ENCODE results near the gene BATF.

BATF gene

DNA sequence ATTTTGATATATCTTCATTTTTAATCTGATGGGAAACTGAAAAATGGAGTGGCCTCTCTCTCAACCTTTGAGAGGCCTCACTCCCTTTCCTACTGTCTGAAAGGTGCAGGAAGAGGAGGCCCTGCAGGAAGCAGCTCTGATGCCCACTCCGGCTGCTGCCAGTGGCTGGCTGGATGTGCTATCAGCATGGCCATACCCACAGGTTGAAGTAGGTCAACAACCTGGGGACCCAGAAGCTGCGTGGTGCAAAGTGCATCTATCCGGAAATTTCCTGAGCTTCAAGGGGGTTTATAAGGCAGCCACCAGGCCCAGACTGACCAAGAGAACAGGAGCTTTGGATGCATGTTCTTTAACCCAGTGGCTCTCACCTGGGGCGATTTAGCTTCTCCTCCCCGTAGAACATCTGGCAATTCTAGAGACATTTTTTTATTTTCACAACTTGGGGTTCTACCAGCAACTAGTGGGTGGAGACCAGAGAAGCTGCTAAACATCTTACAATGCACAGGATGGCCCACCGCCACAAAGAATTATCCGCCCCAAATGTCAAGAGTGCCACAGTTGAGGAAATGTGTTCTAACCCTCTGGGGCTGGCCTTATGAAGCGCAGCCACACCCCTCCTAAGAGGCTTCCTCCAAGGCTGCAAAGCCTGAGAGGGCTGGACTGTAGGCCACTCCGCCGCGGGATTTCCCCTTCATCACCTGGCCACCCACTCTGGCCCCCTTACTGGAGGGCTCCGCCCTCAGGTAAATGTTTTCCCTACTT, 8.2 kb upstream of the BATF start:
- TF ChIP-seq, protein P1, sequence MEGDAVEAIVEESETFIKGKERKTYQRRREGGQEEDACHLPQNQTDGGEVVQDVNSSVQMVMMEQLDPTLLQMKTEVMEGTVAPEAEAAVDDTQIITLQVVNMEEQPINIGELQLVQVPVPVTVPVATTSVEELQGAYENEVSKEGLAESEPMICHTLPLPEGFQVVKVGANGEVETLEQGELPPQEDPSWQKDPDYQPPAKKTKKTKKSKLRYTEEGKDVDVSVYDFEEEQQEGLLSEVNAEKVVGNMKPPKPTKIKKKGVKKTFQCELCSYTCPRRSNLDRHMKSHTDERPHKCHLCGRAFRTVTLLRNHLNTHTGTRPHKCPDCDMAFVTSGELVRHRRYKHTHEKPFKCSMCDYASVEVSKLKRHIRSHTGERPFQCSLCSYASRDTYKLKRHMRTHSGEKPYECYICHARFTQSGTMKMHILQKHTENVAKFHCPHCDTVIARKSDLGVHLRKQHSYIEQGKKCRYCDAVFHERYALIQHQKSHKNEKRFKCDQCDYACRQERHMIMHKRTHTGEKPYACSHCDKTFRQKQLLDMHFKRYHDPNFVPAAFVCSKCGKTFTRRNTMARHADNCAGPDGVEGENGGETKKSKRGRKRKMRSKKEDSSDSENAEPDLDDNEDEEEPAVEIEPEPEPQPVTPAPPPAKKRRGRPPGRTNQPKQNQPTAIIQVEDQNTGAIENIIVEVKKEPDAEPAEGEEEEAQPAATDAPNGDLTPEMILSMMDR (IDR thresholded peaks at IDR 0.05; ENCODE audit: low read length, missing control alignments) = no peak
- no peak for DNase-seq (ENCODE audit: low read depth)
- no peak overlapping the region for H3K4me3 ChIP-seq (replicated peaks; ENCODE audit: low read depth, low read length)

DNA sequence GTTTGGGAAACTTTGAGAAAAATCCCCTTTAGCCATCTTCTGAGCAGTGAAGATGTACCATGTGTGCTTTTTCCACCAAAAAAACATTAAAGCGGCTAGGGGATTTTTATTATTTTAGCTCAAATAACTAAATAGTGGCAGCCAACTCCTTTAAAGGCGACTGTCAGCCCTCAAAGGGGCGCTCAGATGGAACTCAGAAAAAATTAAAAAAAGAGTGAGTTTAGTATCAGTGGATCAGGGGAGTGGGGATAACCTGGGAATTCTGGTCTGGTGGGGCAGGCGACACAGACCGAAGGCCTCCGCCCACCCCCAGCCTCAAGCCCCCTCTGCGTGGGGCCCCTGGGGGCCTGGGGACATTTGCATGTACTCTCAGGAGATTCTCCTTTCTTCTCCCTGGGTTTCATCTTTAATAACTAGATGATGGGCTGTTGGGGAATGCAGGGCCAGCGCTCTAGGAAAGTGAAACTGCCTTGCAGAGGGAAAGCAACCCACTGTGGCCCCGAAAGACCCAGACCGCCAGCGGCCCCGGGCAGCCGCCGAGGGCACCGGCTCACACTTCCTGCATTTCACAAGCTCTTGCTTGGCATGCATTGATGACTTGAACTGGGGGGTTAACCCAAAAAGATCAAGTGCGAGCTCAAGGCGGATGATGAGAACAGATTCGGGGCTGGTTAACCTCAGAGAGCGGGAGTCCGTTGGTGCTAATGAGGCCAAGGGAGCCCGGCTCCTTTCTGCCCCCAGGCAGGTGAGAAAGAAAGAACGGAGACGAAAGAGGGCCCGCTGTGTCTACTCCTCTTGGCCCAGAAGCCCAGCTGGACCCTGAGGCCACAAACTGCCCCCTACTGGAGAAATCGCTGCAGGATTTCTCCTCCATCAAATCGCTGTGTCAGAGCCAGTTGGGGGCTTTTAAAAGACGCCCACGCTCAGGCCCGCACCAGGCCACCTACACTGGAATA, 7.3 kb upstream of the BATF start:
- TF ChIP-seq, protein P1 (IDR thresholded peaks at IDR 0.05; ENCODE audit: low read length, missing control alignments) = peak; percentile 31
- DNase-seq (ENCODE audit: low read depth) = no peak
- peak overlapping the region; percentile 43 for H3K4me3 ChIP-seq (replicated peaks; ENCODE audit: low read depth, low read length)

GRCh38 chr14:75515629-75515996, 6.7 kb upstream of the BATF start:
- H3K4me3 ChIP-seq (replicated peaks; ENCODE audit: low read depth, low read length) = no peak overlapping the region
- TF ChIP-seq, protein P1 (IDR thresholded peaks at IDR 0.05; ENCODE audit: low read length, missing control alignments) = no peak
- DNase-seq (ENCODE audit: low read depth) = no peak

DNA sequence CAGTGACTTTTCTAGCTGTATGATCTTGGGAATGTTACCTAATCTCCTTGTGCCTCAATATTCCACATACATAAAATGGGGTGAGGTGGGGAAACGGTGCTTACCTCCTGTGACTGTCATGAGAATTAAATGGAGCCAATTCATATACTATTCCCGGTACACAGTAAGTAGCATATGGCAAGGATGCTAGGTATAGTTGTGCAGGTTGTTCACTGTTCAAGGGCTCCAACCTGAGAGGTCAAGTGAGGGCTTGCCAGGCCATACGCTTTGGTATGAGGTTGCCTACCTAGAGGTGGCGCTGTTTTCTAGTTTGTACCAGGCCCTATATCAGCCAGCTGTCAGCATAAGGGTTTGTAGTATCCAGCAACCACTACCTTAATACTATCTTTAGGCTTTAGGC, 3.6 kb upstream of the BATF start:
- no peak overlapping the region for H3K4me3 ChIP-seq (replicated peaks; ENCODE audit: low read depth, low read length)
- TF ChIP-seq, protein P1 (IDR thresholded peaks at IDR 0.05; ENCODE audit: low read length, missing control alignments) = peak; percentile 41
- peak; percentile 35 for DNase-seq (ENCODE audit: low read depth)

GRCh38 chr14:75519394-75519793, 2.9 kb upstream of the BATF start:
- H3K4me3 ChIP-seq (replicated peaks; ENCODE audit: low read depth, low read length) = no peak overlapping the region
- DNase-seq (ENCODE audit: low read depth) = no peak
- TF ChIP-seq, protein P1 (IDR thresholded peaks at IDR 0.05; ENCODE audit: low read length, missing control alignments) = no peak

DNA sequence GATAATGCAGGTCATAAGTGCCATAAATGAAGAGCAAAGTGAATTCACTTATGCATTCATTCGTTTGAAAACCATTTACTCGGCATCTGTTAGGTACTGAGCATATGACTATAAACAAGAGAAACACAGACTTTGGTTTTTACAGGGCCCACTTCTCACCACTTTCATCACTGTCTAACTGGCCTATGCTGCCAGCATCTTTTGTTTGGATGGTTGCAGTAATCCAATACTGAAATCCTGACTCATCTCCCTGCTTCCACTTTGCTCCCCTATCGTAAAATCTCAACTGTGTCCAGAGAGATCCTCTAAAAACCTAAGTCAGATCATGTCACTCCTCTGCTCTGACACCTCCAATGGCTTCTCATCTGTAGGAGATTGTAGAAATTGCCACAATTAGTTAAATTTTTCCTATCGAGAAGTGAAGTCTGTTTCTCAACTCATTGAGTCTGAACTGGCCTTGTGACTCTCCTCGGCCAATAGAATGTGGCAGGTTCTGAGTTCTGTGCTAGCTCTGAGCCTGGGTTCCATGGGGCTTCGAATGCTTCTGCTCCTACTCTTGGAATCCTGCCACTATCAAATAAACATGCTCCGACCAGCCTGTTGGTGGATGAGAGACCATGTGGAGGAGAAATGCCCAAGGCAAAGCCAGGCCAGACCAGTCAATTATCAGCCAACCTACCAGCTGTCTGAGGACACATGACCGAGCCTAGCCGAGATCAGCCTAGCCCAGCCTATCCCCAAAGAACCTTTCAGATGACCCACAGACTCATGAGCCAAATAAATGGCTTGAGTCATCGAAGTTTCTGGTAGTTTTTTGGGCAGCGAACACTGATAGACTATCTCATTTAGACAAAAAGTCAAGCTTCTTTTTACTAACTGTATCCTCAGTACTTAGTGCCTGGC, 2.2 kb upstream of the BATF start:
- TF ChIP-seq, protein P1 (IDR thresholded peaks at IDR 0.05; ENCODE audit: low read length, missing control alignments) = no peak
- H3K4me3 ChIP-seq (replicated peaks; ENCODE audit: low read depth, low read length) = no peak overlapping the region

More for the DNA sequence above, 2.2 kb upstream of the BATF start:
- DNase-seq (ENCODE audit: low read depth) = peak; percentile 36
